GM12875 (cell line): ENCODE data around the gene TPBG.

Experiments used
- H3K4me3 ChIP-seq: one replicate; pipeline ENCODE4 v1.5.1; 2011; ENCODE audit warnings: low read depth, low read length, control low read depth
- CTCF ChIP-seq: IDR thresholded peaks from 2 replicates; pipeline ENCODE4 v1.5.1; 2011; ENCODE audit warnings: low read depth, mild to moderate bottlenecking, control low read depth, inconsistent platforms, low read length, moderate library complexity, borderline replicate concordance; ENCODE audit not compliant: insufficient read depth

The TPBG gene

GRCh38 chr6:82337688-82338257 is 25.8 kb upstream of the TPBG start:
- no peak overlapping the region for H3K4me3 ChIP-seq

GRCh38 chr6:82348130-82348529 is 15.5 kb upstream of the TPBG start:
- no peak for TF ChIP-seq CTCF
- H3K4me3 ChIP-seq: no peak overlapping the region

More at GRCh38 chr6:82337688-82338257, 25.8 kb upstream of the TPBG start:
- no peak for TF ChIP-seq CTCF

- no peak for TF ChIP-seq CTCF
- H3K4me3 ChIP-seq: no peak overlapping the region
Observed at GRCh38 chr6:82353848-82354247, 9.8 kb upstream of the TPBG start.

- no peak for TF ChIP-seq CTCF
- no peak overlapping the region for H3K4me3 ChIP-seq
Observed at GRCh38 chr6:82360552-82360951, 3.1 kb upstream of the TPBG start.

GRCh38 chr6:82361631-82362030 is 2.0 kb upstream of the TPBG start:
- H3K4me3 ChIP-seq: no peak overlapping the region
- no peak for TF ChIP-seq CTCF

GRCh38 chr6:82362144-82362543 is 1.5 kb upstream of the TPBG start:
- no peak for TF ChIP-seq CTCF
- H3K4me3 ChIP-seq: no peak overlapping the region

- TF ChIP-seq CTCF: no peak
- peak overlapping the region; percentile 74 for H3K4me3 ChIP-seq
Observed at GRCh38 chr6:82362878-82363427, 664 bp upstream of the TPBG start.
